OCI-LY7 (cell line): ENCODE data around the gene ZP4.
"Not testable (repeated sequence)": the region's sequence is repeated elsewhere in the genome, so short reads cannot be mapped to it uniquely, and the experiment has no call there.

Experiments
- CTCF ChIP-seq: fragments of 200-600 bp; sonication (generic); conservative IDR thresholded peaks from 2 replicates; pipeline ENCODE4 v1.5.1; 2014; ENCODE audit warnings: mild to moderate bottlenecking, antibody characterized with exemption, low read length, moderate library complexity, mixed read lengths
- EZH2phosphoT487 ChIP-seq: fragments of 200-600 bp; sonication (generic); IDR thresholded peaks from 2 replicates; pipeline ENCODE4 v1.6.1; 2018; ENCODE audit warnings: low read depth, borderline replicate concordance, mild to moderate bottlenecking, mixed run types, antibody characterized with exemption, low read length, moderate library complexity, mixed read lengths

- not testable (repeated sequence) for TF ChIP-seq CTCF, EZH2phosphoT487
These were observed 47.2 kb downstream of the ZP4 start for GRCh38 chr1:237843516-237843915.
